ENCODE data around the gene PNP.
"Not testable (repeated sequence)": the region's sequence is repeated elsewhere in the genome, so short reads cannot be mapped to it uniquely, and the experiment has no call there.

PNP gene

GRCh38 chr14:20501346-20501745 is 32.1 kb downstream of the PNP start:
- no peak for DNase-seq (ENCODE audit: extremely low read depth, low read depth)
- H3K4me3 ChIP-seq (replicated peaks; ENCODE audit: low read depth, low read length) = no peak overlapping the region
- TF ChIP-seq CTCF (IDR thresholded peaks at IDR 0.05; ENCODE audit: low read depth, low read length, missing control alignments) = no peak

- no peak overlapping the region for H3K4me3 ChIP-seq (replicated peaks; ENCODE audit: low read depth, low read length)
- no peak for TF ChIP-seq CTCF (IDR thresholded peaks at IDR 0.05; ENCODE audit: low read depth, low read length, missing control alignments)
- no peak for DNase-seq (ENCODE audit: extremely low read depth, low read depth)
These were observed 34.7 kb downstream of the PNP start for GRCh38 chr14:20503898-20504297.

- H3K4me3 ChIP-seq (replicated peaks; ENCODE audit: low read depth, low read length); DNase-seq (ENCODE audit: extremely low read depth, low read depth): not testable (repeated sequence)
These were observed 37.1 kb downstream of the PNP start for GRCh38 chr14:20506276-20506675.

- not testable (repeated sequence) for DNase-seq (ENCODE audit: extremely low read depth, low read depth); H3K4me3 ChIP-seq (replicated peaks; ENCODE audit: low read depth, low read length)
These were observed 37.5 kb downstream of the PNP start for GRCh38 chr14:20506752-20507151.

- not testable (repeated sequence) for DNase-seq (ENCODE audit: extremely low read depth, low read depth)
These were observed 38.3 kb downstream of the PNP start for GRCh38 chr14:20507537-20507936.

GRCh38 chr14:20508367-20508766 is 39.2 kb downstream of the PNP start:
- TF ChIP-seq CTCF (IDR thresholded peaks at IDR 0.05; ENCODE audit: low read depth, low read length, missing control alignments) = no peak
- DNase-seq (ENCODE audit: extremely low read depth, low read depth) = no peak
- H3K4me3 ChIP-seq (replicated peaks; ENCODE audit: low read depth, low read length) = no peak overlapping the region

More at GRCh38 chr14:20507537-20507936, 38.3 kb downstream of the PNP start:
- H3K4me3 ChIP-seq (replicated peaks; ENCODE audit: low read depth, low read length) = not testable (repeated sequence)

GRCh38 chr14:20512177-20512905 is 43.1 kb downstream of the PNP start:
- no peak overlapping the region for H3K4me3 ChIP-seq (replicated peaks; ENCODE audit: low read depth, low read length)
- TF ChIP-seq CTCF (IDR thresholded peaks at IDR 0.05; ENCODE audit: low read depth, low read length, missing control alignments) = no peak
- DNase-seq (ENCODE audit: extremely low read depth, low read depth) = no peak

GRCh38 chr14:20515846-20516245 is 46.6 kb downstream of the PNP start:
- DNase-seq (ENCODE audit: extremely low read depth, low read depth) = no peak
- H3K4me3 ChIP-seq (replicated peaks; ENCODE audit: low read depth, low read length) = no peak overlapping the region
- no peak for TF ChIP-seq CTCF (IDR thresholded peaks at IDR 0.05; ENCODE audit: low read depth, low read length, missing control alignments)

Data from HFF-Myc (cell line).